Lower lobe of right lung (tissue), 2 donors: ENCODE results near the gene CFAP45. TPM values are rescaled to one million over a fixed set of nuclear protein-coding genes. Genes with fewer than 3 reads are reported as not detected.

Source experiments
- ATAC-seq, 2 donors: fragments of 200-7000 bp; cut with Tn5 transposase; one replicate each; pipeline ENCODE4 v1.9.1; 2020 to 2022; ENCODE audit warnings: mild to moderate bottlenecking in 2 of 2, moderate library complexity in 2 of 2
- DNase-seq: peaks from one replicate; pipeline ENCODE4 v3.0.0-alpha.2; 2020
- H3K27ac ChIP-seq: fragments of 200-600 bp; one replicate; pipeline ENCODE4 v1.8.0; 2022
- H3K27me3 ChIP-seq: fragments of 200-600 bp; one replicate; pipeline ENCODE4 v1.8.0; 2022; ENCODE audit warnings: low read depth
- H3K36me3 ChIP-seq: fragments of 200-600 bp; one replicate; pipeline ENCODE4 v1.8.0; 2022; ENCODE audit warnings: mild to moderate bottlenecking
- H3K4me1 ChIP-seq: fragments of 200-600 bp; one replicate; pipeline ENCODE4 v1.8.0; 2022
- H3K4me3 ChIP-seq: fragments of 200-600 bp; one replicate; pipeline ENCODE4 v1.8.0; 2022; ENCODE audit warnings: mild to moderate bottlenecking
- H3K9me3 ChIP-seq: fragments of 200-600 bp; one replicate; pipeline ENCODE4 v1.8.0; 2022
- CTCF ChIP-seq: fragments of 200-600 bp; IDR thresholded peaks from one replicate; pipeline ENCODE4 v1.8.0; 2022; ENCODE audit warnings: antibody characterized with exemption, mild to moderate bottlenecking
- intact Hi-C: fragments of 100-400 bp; cut with DNase I; formaldehyde crosslinking; loops from one replicate; pipeline ENCODE4 v1.11.0; 2022
- total RNA-seq: library from RNA; stranded (reverse); fragmentation: NEBNext Ultra II Directional; extraction: Animal tissue kit (Norgen Biotek cat#: 25700); gene quantifications from one replicate; pipeline ENCODE4 v1.2.1, GENCODE V29; 2021
- donor health status: DM: no; HTN: yes; CAD: no; lungs with severe emphysema.

Gene CFAP45
- total RNA-seq, 1 donor from 2014 or later: 10.2 TPM

GRCh38 chr1:159942632-159943277, 42.8 kb upstream of the CFAP45 start:
- Histone ChIP-seq H3K36me3 (no peaks in the 10 kb centered on the region), H3K4me1 (peaks cover 17% of the 10 kb centered on the region), H3K4me3 (no peak overlapping the region), H3K27me3 (peaks cover 15% of the 10 kb centered on the region), H3K27ac (no peak overlapping the region), H3K9me3 (no peaks in the 10 kb centered on the region)
- TF ChIP-seq CTCF: no peak
- ATAC-seq (no peak), DNase-seq (no peak)
- intact Hi-C loops: no loop called here

- H3K4me1 ChIP-seq: peaks cover 24% of the 10 kb centered on the region
- H3K27me3 ChIP-seq: peaks cover 15% of the 10 kb centered on the region
- DNase-seq (no peak), ATAC-seq (no peak)
- no peak overlapping the region for H3K4me3 ChIP-seq
- no peaks in the 10 kb centered on the region for H3K36me3 ChIP-seq
- intact Hi-C loops: no loop called here
- TF ChIP-seq CTCF: no peak
- H3K9me3 ChIP-seq: no peaks in the 10 kb centered on the region
- H3K27ac ChIP-seq: no peak overlapping the region
Observed at GRCh38 chr1:159941591-159942560, 41.9 kb upstream of the CFAP45 start.

GRCh38 chr1:159941141-159941540, 41.2 kb upstream of the CFAP45 start:
- TF ChIP-seq CTCF: no peak
- ATAC-seq: no peak
- intact Hi-C loops: no loop called here

GRCh38 chr1:159940006-159940620, 40.1 kb upstream of the CFAP45 start:
- DNase-seq (no peak), ATAC-seq (no peak)
- Histone ChIP-seq H3K9me3 (no peaks in the 10 kb centered on the region), H3K27ac (no peak overlapping the region), H3K4me1 (peaks cover 20% of the 10 kb centered on the region), H3K27me3 (peaks cover 9% of the 10 kb centered on the region), H3K36me3 (no peaks in the 10 kb centered on the region), H3K4me3 (no peak overlapping the region)
- TF ChIP-seq CTCF: no peak
- intact Hi-C loops: no loop called here

More at GRCh38 chr1:159941141-159941540, 41.2 kb upstream of the CFAP45 start:
- Histone ChIP-seq H3K4me3 (no peak overlapping the region), H3K36me3 (no peaks in the 10 kb centered on the region), H3K9me3 (no peaks in the 10 kb centered on the region), H3K4me1 (peaks cover 28% of the 10 kb centered on the region), H3K27ac (no peak overlapping the region), H3K27me3 (peaks cover 15% of the 10 kb centered on the region)
- no peak for DNase-seq

- no peak overlapping the region for H3K27ac ChIP-seq
- H3K27me3 ChIP-seq: peaks cover 6% of the 10 kb centered on the region
- H3K4me3 ChIP-seq: no peak overlapping the region
- H3K36me3 ChIP-seq: no peaks in the 10 kb centered on the region
- no peak for TF ChIP-seq CTCF
- H3K4me1 ChIP-seq: peaks cover 17% of the 10 kb centered on the region
- DNase-seq: no peak
- intact Hi-C loops: loop anchor here (5.0 kb wide), 1 partner anchor 68 kb away; no protein-coding TSS in a partner anchor
- ATAC-seq: no peak
- no peaks in the 10 kb centered on the region for H3K9me3 ChIP-seq
Observed at GRCh38 chr1:159939678-159940002, 39.7 kb upstream of the CFAP45 start.
